Right renal cortex interstitium (tissue), 3 donors: ENCODE measurements around the gene SLC35D1. TPM values are rescaled to one million over a fixed set of nuclear protein-coding genes. Genes with fewer than 3 reads are reported as not detected.
"Not testable (repeated sequence)": the region's sequence is repeated elsewhere in the genome, so short reads cannot be mapped to it uniquely, and the experiment has no call there.

Experiments
- DNase-seq, 3 donors: peaks; one replicate each; pipeline ENCODE4 v3.0.0-alpha.2; 2013; ENCODE audit warnings: low read depth in 3 of 3, low spot score in 2 of 3
- polyA plus RNA-seq, 3 donors: library from polyadenylated mRNA; unstranded; fragments of 120-200 nt; gene quantifications; one replicate each; pipeline ENCODE4 v1.2.1, GENCODE V29; 2013; ENCODE audit not compliant: insufficient read length in 3 of 3

Gene SLC35D1
- polyA plus RNA-seq, 3 donors, result 14.0 to 15.1 (median 14.8) TPM

- peak; percentile 38 to 62 (median 50) for DNase-seq
Measured at GRCh38 chr1:66996018-66996682, 57.8 kb downstream of the SLC35D1 start.

DNA sequence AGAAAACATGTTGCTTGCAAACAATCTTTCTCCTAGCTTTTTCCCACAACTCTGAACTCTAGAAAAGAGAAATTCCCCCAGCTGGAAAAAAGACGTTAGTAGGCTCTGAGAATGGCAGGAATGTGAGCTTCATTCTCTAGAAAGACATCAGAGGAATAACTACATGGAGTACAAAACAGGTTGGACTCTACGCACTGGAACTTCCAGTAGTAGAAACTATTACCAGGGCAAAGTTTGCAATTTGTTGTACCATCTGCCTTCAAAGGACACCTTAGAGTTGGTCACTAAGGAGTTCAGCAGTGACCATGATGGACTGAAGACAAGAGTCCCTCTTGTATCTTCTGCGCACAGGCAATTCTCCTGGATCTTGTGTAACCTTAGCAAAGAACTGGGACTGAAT lies 60.9 kb downstream of the SLC35D1 start:
- no peak for DNase-seq

- DNase-seq, result no peak
Measured at GRCh38 chr1:66985835-66986234, 68.1 kb downstream of the SLC35D1 start.

DNA sequence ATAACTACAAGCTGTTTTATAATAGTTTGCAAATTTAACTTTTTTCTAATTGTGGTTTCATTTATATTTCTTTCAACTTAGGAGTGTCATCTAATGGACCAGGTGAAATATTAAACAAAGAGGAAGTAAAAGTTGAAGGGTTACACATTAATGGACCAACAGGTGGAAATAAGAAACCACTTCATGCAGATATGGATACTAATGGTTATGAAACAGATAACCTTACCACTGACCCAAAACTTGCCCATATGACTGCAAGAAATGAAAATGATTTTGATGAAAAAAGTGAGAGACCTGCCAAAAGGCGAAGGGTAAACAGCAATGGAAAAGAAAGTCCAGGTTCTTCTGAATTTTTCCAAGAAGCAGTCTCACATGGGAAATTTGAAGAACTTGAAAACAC lies 69.5 kb downstream of the SLC35D1 start:
- no peak for DNase-seq

- DNase-seq, result no peak
Measured at GRCh38 chr1:66982561-66983260, 71.2 kb downstream of the SLC35D1 start.

GRCh38 chr1:66981679-66982078 lies 72.3 kb downstream of the SLC35D1 start:
- DNase-seq, result no peak

DNA sequence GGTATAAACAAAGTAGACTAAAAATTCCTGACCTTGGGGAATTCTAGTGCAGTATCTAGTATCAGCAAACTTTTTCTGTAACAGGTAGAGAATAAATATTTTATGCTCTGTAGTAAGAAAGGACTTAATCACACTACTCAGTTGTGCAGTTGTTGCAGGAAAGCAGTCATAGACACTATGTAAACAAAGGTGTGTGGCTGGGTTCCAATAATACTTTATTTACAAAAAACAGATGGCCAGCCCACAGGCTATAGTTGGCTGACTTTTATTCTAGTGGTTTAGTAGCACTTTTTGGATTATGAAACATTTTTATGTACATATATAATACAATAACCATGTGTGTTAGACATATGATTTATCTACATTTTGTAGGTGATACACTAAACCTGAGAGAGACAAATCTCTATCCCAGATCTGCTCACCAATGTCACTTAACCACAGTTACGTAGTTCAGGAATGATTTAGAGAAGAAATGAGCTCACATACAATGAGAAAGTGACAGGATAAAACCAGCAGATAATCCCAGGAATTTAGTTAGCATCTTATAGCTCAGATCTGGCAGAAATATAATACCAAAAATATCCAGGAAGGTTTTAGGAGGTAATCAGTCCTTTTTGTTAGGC lies 73.1 kb downstream of the SLC35D1 start:
- no peak for DNase-seq

GRCh38 chr1:66979621-66980020 lies 74.3 kb downstream of the SLC35D1 start:
- DNase-seq, result not testable (repeated sequence)

GRCh38 chr1:66978201-66978600 lies 75.7 kb downstream of the SLC35D1 start:
- DNase-seq, result no peak

- no peak for DNase-seq
Measured at GRCh38 chr1:66968574-66968973, 85.4 kb downstream of the SLC35D1 start.

DNA sequence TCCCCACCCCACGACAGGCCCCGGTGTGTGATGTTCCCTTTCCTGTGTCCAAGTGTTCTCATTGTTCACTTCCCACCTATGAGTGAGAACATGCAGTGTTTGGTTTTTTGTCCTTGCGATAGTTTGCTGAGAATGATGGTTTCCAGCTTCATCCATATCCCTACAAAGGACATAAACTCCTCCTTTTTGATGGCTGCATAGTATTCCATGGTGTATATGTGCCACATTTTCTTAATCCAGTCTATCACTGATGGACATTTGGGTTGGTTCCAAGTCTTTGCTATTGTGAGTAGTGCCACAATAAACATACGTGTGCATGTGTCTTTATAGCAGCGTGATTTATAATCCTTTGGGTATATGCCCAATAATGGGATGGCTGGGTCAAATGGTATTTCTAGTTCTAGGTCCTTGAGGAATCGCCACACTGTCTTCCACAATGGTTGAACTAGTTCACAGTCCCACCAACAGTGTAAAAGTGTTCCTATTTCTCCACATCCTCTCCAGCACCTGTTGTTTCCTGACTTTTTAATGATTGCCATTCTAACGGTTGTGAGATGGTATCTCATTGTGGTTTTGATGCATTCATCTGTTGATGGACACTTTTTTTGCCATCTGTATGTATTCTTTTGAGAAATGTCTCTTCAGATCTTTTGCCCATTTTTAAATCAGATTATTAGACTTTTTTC lies 87.6 kb downstream of the SLC35D1 start:
- DNase-seq, result not testable (repeated sequence)

- no peak for DNase-seq
Measured at GRCh38 chr1:66957938-66958337, 96.0 kb downstream of the SLC35D1 start.

- DNase-seq, result no peak
Measured at GRCh38 chr1:66954208-66954607, 99.7 kb downstream of the SLC35D1 start.

DNA sequence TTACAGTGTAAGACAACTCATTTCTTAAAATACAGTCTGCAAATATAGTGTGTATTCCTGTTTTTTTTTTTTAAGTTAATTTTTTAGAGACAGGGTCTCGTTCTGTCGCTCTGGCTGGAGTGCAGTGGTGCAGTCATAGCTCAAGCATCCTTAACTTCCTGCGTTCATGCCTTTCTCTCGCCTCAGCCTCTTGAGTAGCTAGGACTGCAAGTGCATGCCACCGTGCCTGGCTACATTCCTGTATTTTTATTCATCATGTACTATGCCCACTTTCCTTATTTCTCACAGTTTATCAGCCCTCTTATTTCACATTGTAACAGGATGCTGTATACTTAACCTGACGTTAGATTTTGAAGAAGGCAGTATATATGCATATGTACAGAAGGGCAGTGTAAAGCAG lies 102.4 kb downstream of the SLC35D1 start:
- no peak for DNase-seq

Other genes with a start within 250 kb of the SLC35D1 start
- gene DNAI4, start 129.3 kb downstream of the SLC35D1 start, polyA plus RNA-seq, result 10 to 100 TPM; 15.4 to 16.6 (median 15.7) TPM
- 10 to 100 TPM; 39.7 to 45.2 (median 44.7) TPM for gene MIER1, start 129.2 kb downstream of the SLC35D1 start, polyA plus RNA-seq
- gene C1orf141, start 80.8 kb upstream of the SLC35D1 start, polyA plus RNA-seq, result under 1 TPM; 0.23 to 0.42 (median 0.32) TPM
- under 1 TPM in 2 of 3 donors, not detected in 1; 0.06 to 0.10 TPM for gene IL23R, start 112.3 kb upstream of the SLC35D1 start, polyA plus RNA-seq